ENCODE results near the gene GREB1. TPM values are rescaled to one million over a fixed set of nuclear protein-coding genes. Genes with fewer than 3 reads are reported as not detected.
A peak's percentile ranks its signal among the peaks of the same experiment; 100 is the strongest.

Gene GREB1
- total RNA-seq, 1 experiment from 2014 or later: 16.5 TPM

- H2AK5ac ChIP-seq (ENCODE audit: insufficient read length, low read length): no peak overlapping the region
- H3K36me3 Mint-ChIP-seq (ENCODE audit: insufficient read depth in 1 of 3, low read depth in 3 of 3): peaks cover 0 to 2% (median 2%) of the 10 kb centered on the region in 3 experiments; a peak in 3 of 7 replicates
- H3K23me2 ChIP-seq (ENCODE audit: insufficient read length, low read depth, low read length, poor library complexity, severe bottlenecking): no peaks in the 10 kb centered on the region
- no peak overlapping the region for H2BK5ac ChIP-seq (ENCODE audit: insufficient read length, low read length)
- H3K79me2 ChIP-seq (ENCODE audit: insufficient read depth, low read length): no peaks in the 10 kb centered on the region
- H2BK15ac ChIP-seq (ENCODE audit: low read depth, low read length): no peak overlapping the region
- H3K4me2 ChIP-seq (ENCODE audit: insufficient read depth, insufficient read length, low read length): no peak overlapping the region
- peak overlapping the region in 1 of 3 experiments; percentile 37; a peak in 1 of 7 replicates for H3K27ac Mint-ChIP-seq
- H3K79me1 ChIP-seq (ENCODE audit: insufficient read depth, low read depth, low read length, poor library complexity, severe bottlenecking): no peaks in the 10 kb centered on the region
- H3T11ph ChIP-seq (ENCODE audit: low read length): no peak overlapping the region
- peaks cover 3% of the 10 kb centered on the region; the same call in 1 of the 2 replicates for H3K27me3 Mint-ChIP-seq (ENCODE audit: low read depth)
- no peaks in the 10 kb centered on the region for H3K27me3 ChIP-seq (ENCODE audit: insufficient read depth, low read length)
- H3K4me3 Mint-ChIP-seq: no peak overlapping the region
- H3K9me3 ChIP-seq (ENCODE audit: control insufficient read depth, low read depth, low read length): no peaks in the 10 kb centered on the region
- no CpG with 5 or more reads among the region's 10 CpGs for WGBS (ENCODE audit: extremely low coverage, insufficient read length, low lambda C conversion rate)
- H3K4ac ChIP-seq (ENCODE audit: low read depth, low read length): no peak overlapping the region
- no peak overlapping the region for H2BK20ac ChIP-seq (ENCODE audit: low read depth, low read length, poor library complexity, severe bottlenecking)
- no peak overlapping the region for H2AFZ ChIP-seq (ENCODE audit: low read length)
- H2BK12ac ChIP-seq (ENCODE audit: insufficient read length, low read depth, low read length): no peak overlapping the region
- H3K18ac ChIP-seq (ENCODE audit: insufficient read length, low read depth, low read length): no peak overlapping the region
- H3K56ac ChIP-seq (ENCODE audit: insufficient read length, low read depth, low read length): no peak overlapping the region
- H3K23ac ChIP-seq (ENCODE audit: insufficient read length, low read depth, low read length): no peak overlapping the region
- no peak for DNase-seq
- H4K20me1 ChIP-seq (ENCODE audit: control insufficient read depth, insufficient read depth, insufficient read length): no peaks in the 10 kb centered on the region
- H3K4me1 Mint-ChIP-seq: peaks cover 9 to 12% of the 10 kb centered on the region in 2 experiments
- TF ChIP-seq, protein P1, sequence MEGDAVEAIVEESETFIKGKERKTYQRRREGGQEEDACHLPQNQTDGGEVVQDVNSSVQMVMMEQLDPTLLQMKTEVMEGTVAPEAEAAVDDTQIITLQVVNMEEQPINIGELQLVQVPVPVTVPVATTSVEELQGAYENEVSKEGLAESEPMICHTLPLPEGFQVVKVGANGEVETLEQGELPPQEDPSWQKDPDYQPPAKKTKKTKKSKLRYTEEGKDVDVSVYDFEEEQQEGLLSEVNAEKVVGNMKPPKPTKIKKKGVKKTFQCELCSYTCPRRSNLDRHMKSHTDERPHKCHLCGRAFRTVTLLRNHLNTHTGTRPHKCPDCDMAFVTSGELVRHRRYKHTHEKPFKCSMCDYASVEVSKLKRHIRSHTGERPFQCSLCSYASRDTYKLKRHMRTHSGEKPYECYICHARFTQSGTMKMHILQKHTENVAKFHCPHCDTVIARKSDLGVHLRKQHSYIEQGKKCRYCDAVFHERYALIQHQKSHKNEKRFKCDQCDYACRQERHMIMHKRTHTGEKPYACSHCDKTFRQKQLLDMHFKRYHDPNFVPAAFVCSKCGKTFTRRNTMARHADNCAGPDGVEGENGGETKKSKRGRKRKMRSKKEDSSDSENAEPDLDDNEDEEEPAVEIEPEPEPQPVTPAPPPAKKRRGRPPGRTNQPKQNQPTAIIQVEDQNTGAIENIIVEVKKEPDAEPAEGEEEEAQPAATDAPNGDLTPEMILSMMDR (conservative IDR thresholded peaks at IDR 0.05): no peak
- peaks cover 4% of the 10 kb centered on the region; the same call in 1 of the 2 replicates for H3K4me1 ChIP-seq (ENCODE audit: insufficient read depth, low read length)
- no peak overlapping the region for H3K27ac ChIP-seq (ENCODE audit: insufficient read length, low read depth, low read length)
- no peak overlapping the region for H2BK120ac ChIP-seq (ENCODE audit: low read depth, low read length, poor library complexity, severe bottlenecking)
- no peaks in the 10 kb centered on the region for H3K9me3 Mint-ChIP-seq
- H4K91ac ChIP-seq (ENCODE audit: insufficient read length, low read depth, low read length): no peak overlapping the region
- H3K9ac ChIP-seq (ENCODE audit: extremely low read depth, insufficient read length, low read length): no peak overlapping the region
- H4K5ac ChIP-seq (ENCODE audit: insufficient read length, low read depth, low read length): no peak overlapping the region
- no peak overlapping the region for H4K8ac ChIP-seq (replicated peaks; ENCODE audit: insufficient read length, low read depth, low read length)
- no peak overlapping the region for H3K14ac ChIP-seq (ENCODE audit: insufficient read depth, low read length)
Measured at GRCh38 chr2:11568436-11568835, 34.6 kb downstream of the GREB1 start.
